NCI-H2107 (cell line): ENCODE results near the gene COL18A1.

Experiments
- DNase-seq: peaks from one replicate; lab custom pipeline; 2025; lab: John Stamatoyannopoulos, UW

The COL18A1 gene

GRCh38 chr21:45468971-45469272, 64.0 kb downstream of the COL18A1 start:
- no peak for DNase-seq

- no peak for DNase-seq
These were observed 64.5 kb downstream of the COL18A1 start for GRCh38 chr21:45469273-45470086.

- no peak for DNase-seq
These were observed 65.1 kb downstream of the COL18A1 start for GRCh38 chr21:45470087-45470515.

- DNase-seq = no peak
These were observed 66.0 kb downstream of the COL18A1 start for GRCh38 chr21:45470773-45471524.

- no peak for DNase-seq
These were observed 66.7 kb downstream of the COL18A1 start for GRCh38 chr21:45471525-45472221.

GRCh38 chr21:45472445-45473365, 67.7 kb downstream of the COL18A1 start:
- no peak for DNase-seq

- DNase-seq = no peak
These were observed 68.7 kb downstream of the COL18A1 start for GRCh38 chr21:45473496-45474322.

GRCh38 chr21:45474323-45474950, 69.5 kb downstream of the COL18A1 start:
- DNase-seq = no peak

- DNase-seq = no peak
These were observed 70.2 kb downstream of the COL18A1 start for GRCh38 chr21:45475004-45475685.

GRCh38 chr21:45475797-45476570, 71.0 kb downstream of the COL18A1 start:
- no peak for DNase-seq

GRCh38 chr21:45476582-45476981, 71.6 kb downstream of the COL18A1 start:
- DNase-seq = no peak

GRCh38 chr21:45477176-45478114, 72.5 kb downstream of the COL18A1 start:
- no peak for DNase-seq

GRCh38 chr21:45478115-45478801, 73.3 kb downstream of the COL18A1 start:
- DNase-seq = peak; percentile 42

GRCh38 chr21:45478816-45479669, 74.1 kb downstream of the COL18A1 start:
- no peak for DNase-seq

GRCh38 chr21:45479691-45480675, 75.0 kb downstream of the COL18A1 start:
- DNase-seq = no peak
